GM21529 (cell line): ENCODE results near the gene SWI5.

ENCODE experiments used
- ATAC-seq: cut with Tn5 transposase; IDR thresholded peaks from one replicate; pipeline ENCODE4 v1.9.1; 2021; ENCODE audit not compliant: unreplicated experiment

SWI5 gene

GRCh38 chr9:128314697-128315096 is 38.6 kb downstream of the SWI5 start:
- no peak for ATAC-seq

- no peak for ATAC-seq
Measured at GRCh38 chr9:128316421-128316820, 40.3 kb downstream of the SWI5 start.

GRCh38 chr9:128317629-128318028 is 41.6 kb downstream of the SWI5 start:
- no peak for ATAC-seq

GRCh38 chr9:128321343-128321742 is 45.3 kb downstream of the SWI5 start:
- no peak for ATAC-seq

GRCh38 chr9:128321879-128322403 is 45.9 kb downstream of the SWI5 start:
- ATAC-seq: peak; percentile 3

- ATAC-seq: peak; percentile 80
Measured at GRCh38 chr9:128322404-128323211, 46.5 kb downstream of the SWI5 start, which contains the start of the genes COQ4 and TRUB2. TSS of gene COQ4 (plus strand) at chr9:128322839. CDS start at chr9:128322859, 20 bp downstream. TSS of gene TRUB2 (minus strand) at chr9:128322447. CDS start at chr9:128322408, 39 bp downstream.

GRCh38 chr9:128323212-128323730 is 47.2 kb downstream of the SWI5 start:
- no peak for ATAC-seq

GRCh38 chr9:128323791-128324190 is 47.7 kb downstream of the SWI5 start:
- no peak for ATAC-seq

GRCh38 chr9:128324401-128324800 is 48.3 kb downstream of the SWI5 start:
- ATAC-seq: no peak

- ATAC-seq: no peak
Measured at GRCh38 chr9:128325629-128326028, 49.6 kb downstream of the SWI5 start.

- no peak for ATAC-seq
Measured at GRCh38 chr9:128333451-128333869, 57.4 kb downstream of the SWI5 start.

- no peak for ATAC-seq
Measured at GRCh38 chr9:128335161-128335560, 59.1 kb downstream of the SWI5 start.

GRCh38 chr9:128335914-128336313 is 59.8 kb downstream of the SWI5 start:
- no peak for ATAC-seq

GRCh38 chr9:128337936-128338335 is 61.9 kb downstream of the SWI5 start:
- ATAC-seq: no peak
